GM19025 (cell line): ENCODE measurements around the gene SLC22A23.
"Not testable (repeated sequence)": the region's sequence is repeated elsewhere in the genome, so short reads cannot be mapped to it uniquely, and the experiment has no call there.

Experiments used
- ATAC-seq: cut with Tn5 transposase; IDR thresholded peaks from one replicate; pipeline ENCODE4 v1.9.1; 2021; ENCODE audit warnings: mild to moderate bottlenecking, low read depth, moderate library complexity; ENCODE audit not compliant: unreplicated experiment

SLC22A23 gene

GRCh38 chr6:3258201-3258600 is 198.6 kb downstream of the SLC22A23 start:
- no peak for ATAC-seq

GRCh38 chr6:3253597-3253961 is 203.3 kb downstream of the SLC22A23 start:
- no peak for ATAC-seq

- ATAC-seq = no peak
Measured at GRCh38 chr6:3252861-3253596, 203.8 kb downstream of the SLC22A23 start.

- ATAC-seq = no peak
Measured at GRCh38 chr6:3252369-3252768, 204.5 kb downstream of the SLC22A23 start.

GRCh38 chr6:3251462-3252314 is 205.2 kb downstream of the SLC22A23 start:
- peak; percentile 72 for ATAC-seq

- no peak for ATAC-seq
Measured at GRCh38 chr6:3250231-3250675, 206.6 kb downstream of the SLC22A23 start.

GRCh38 chr6:3249821-3250220 is 207.0 kb downstream of the SLC22A23 start:
- no peak for ATAC-seq

- no peak for ATAC-seq
Measured at GRCh38 chr6:3247255-3248146, 209.3 kb downstream of the SLC22A23 start.

- no peak for ATAC-seq
Measured at GRCh38 chr6:3245216-3245615, 211.6 kb downstream of the SLC22A23 start.

GRCh38 chr6:3244832-3245161 is 212.1 kb downstream of the SLC22A23 start:
- not testable (repeated sequence) for ATAC-seq

- no peak for ATAC-seq
Measured at GRCh38 chr6:3244003-3244831, 212.6 kb downstream of the SLC22A23 start.

GRCh38 chr6:3242768-3243167 is 214.1 kb downstream of the SLC22A23 start:
- ATAC-seq = no peak

- ATAC-seq = not testable (repeated sequence)
Measured at GRCh38 chr6:3241745-3242144, 215.1 kb downstream of the SLC22A23 start.

GRCh38 chr6:3240595-3240994 is 216.3 kb downstream of the SLC22A23 start:
- no peak for ATAC-seq

GRCh38 chr6:3239110-3239830 is 217.6 kb downstream of the SLC22A23 start:
- ATAC-seq = no peak

GRCh38 chr6:3237761-3238662 is 218.8 kb downstream of the SLC22A23 start:
- no peak for ATAC-seq

- ATAC-seq = no peak
Measured at GRCh38 chr6:3236005-3236404, 220.8 kb downstream of the SLC22A23 start.

- ATAC-seq = no peak
Measured at GRCh38 chr6:3235486-3235885, 221.4 kb downstream of the SLC22A23 start.
